Chondrocyte (in vitro differentiated cells): Measurements from ENCODE around the gene FTO. TPM values are rescaled to one million over a fixed set of nuclear protein-coding genes. Genes with fewer than 3 reads are reported as not detected.

Experiments used
- DNase-seq: peaks from one replicate; pipeline ENCODE4 v3.0.0; 2021; ENCODE audit warnings: mixed read lengths, low spot score
- H3K27ac Mint-ChIP-seq: one replicate; pipeline ENCODE4 v1.8.0; 2021; ENCODE audit warnings: mild to moderate bottlenecking, moderate library complexity, mixed read lengths; ENCODE audit not compliant: unreplicated experiment
- H3K27me3 Mint-ChIP-seq: 2 replicates; pipeline ENCODE4 v1.8.0; 2021; ENCODE audit warnings: low read depth, mixed read lengths
- H3K36me3 Mint-ChIP-seq: 2 replicates; pipeline ENCODE4 v1.8.0; 2021; ENCODE audit warnings: low read depth, mixed read lengths
- H3K4me1 Mint-ChIP-seq: 2 replicates; pipeline ENCODE4 v1.8.0; 2021; ENCODE audit warnings: low read depth, mild to moderate bottlenecking, mixed read lengths
- H3K4me3 Mint-ChIP-seq: one replicate; pipeline ENCODE4 v1.8.0; 2021; ENCODE audit warnings: mild to moderate bottlenecking, moderate library complexity, mixed read lengths; ENCODE audit not compliant: unreplicated experiment
- H3K9me3 Mint-ChIP-seq: 2 replicates; pipeline ENCODE4 v1.8.0; 2021; ENCODE audit warnings: low read depth, mixed read lengths
- CTCF ChIP-seq: fragments of 200-600 bp; sonication (generic); IDR thresholded peaks from 2 replicates; pipeline ENCODE4 v1.5.0; 2021; ENCODE audit warnings: antibody characterized with exemption, mild to moderate bottlenecking, moderate library complexity
- total RNA-seq: library from RNA; stranded (reverse); gene quantifications from 3 replicates; pipeline ENCODE4 v1.2.1, GENCODE V29; 2021

The FTO gene
- total RNA-seq, 1 donor from 2014 or later: 85.7 TPM

- Mint-ChIP-seq H3K9me3 (peaks cover 10% of the 10 kb centered on the region), H3K4me3 (no peak overlapping the region), H3K36me3 (peaks cover 3% of the 10 kb centered on the region), H3K4me1 (no peaks in the 10 kb centered on the region), H3K27ac (no peak overlapping the region), H3K27me3 (no peaks in the 10 kb centered on the region)
- TF ChIP-seq CTCF: no peak
- no peak for DNase-seq
These were observed 326.5 kb downstream of the FTO start for GRCh38 chr16:54030451-54030850.

DNA sequence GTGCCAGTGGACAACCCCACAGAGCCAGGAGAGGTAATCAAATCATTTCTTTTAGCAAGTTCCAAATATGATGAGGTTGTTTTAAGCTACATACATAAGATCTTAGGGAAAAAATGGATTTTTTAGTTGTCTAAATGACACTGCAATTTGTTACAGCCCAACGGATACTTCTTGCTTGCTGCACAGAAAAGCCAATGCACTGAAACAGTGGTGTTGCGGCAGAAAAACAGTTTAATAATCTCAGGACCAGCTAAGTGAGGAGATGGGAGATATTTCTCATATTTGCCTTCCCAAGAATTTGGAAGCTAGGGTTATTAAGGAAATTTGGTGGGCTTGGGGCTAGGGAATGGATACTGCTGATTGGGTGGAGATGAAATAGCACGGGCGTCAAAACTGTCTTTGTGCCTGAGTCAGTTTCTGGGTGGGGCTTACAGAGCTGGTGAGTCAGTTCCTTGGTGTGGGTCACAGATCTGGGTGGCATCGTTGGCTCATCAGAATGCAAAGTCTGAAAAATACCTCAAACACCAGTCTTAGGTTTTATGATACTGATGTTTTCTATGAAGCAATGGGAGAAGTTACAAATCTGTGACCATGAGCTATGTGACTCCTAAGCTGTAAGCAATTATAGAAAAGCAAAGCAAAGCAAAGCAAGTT lies 327.3 kb downstream of the FTO start:
- Mint-ChIP-seq H3K4me1 (no peaks in the 10 kb centered on the region), H3K27me3 (no peaks in the 10 kb centered on the region), H3K4me3 (no peak overlapping the region), H3K27ac (no peak overlapping the region), H3K9me3 (peaks cover 10% of the 10 kb centered on the region), H3K36me3 (peaks cover 5% of the 10 kb centered on the region)
- no peak for TF ChIP-seq CTCF
- DNase-seq: no peak

DNA sequence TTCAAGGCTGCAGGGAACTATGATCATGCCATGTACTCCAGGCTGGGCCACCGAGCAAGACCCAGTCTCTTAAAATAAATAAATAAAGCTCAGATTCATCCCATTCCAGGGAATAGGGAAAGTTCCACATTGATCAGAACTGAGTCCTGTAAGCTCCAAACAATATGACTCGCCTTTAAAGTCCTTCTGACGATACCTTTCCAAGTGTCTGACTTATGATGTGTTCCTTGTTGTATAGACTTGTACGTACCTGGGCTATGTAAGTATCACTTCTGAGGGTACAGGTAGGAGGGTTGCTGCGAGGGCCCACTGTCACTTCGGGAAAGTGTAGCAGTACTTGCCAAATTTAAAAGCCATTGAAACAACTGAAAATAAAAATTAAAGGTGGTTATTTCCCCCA lies 329.8 kb downstream of the FTO start:
- DNase-seq: no peak
- Mint-ChIP-seq H3K27me3 (no peaks in the 10 kb centered on the region), H3K4me3 (no peak overlapping the region), H3K9me3 (peaks cover 10% of the 10 kb centered on the region), H3K4me1 (no peaks in the 10 kb centered on the region), H3K36me3 (peaks cover 5% of the 10 kb centered on the region), H3K27ac (no peak overlapping the region)
- TF ChIP-seq CTCF: no peak

DNA sequence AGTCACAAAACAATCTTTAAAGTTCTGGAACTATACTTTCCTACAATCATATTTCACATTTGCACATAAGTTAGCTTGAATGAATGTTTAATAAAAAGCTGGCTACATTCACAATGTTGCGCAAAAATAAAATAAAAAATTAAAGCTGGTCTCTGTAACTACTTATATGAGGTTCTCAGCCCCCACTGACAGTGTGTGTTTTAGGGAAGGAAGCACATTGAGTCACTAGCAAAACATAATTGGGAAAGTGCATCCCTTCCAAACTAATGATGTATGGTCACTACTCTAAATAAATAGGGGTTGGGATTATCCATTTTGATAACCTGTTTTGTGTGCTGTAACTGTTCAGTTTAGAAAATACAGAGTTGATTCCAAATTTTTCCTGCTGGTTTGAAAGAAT lies 330.7 kb downstream of the FTO start:
- no peaks in the 10 kb centered on the region for H3K27me3 Mint-ChIP-seq
- no peak overlapping the region for H3K27ac Mint-ChIP-seq
- no peak overlapping the region for H3K4me3 Mint-ChIP-seq
- DNase-seq: no peak
- H3K4me1 Mint-ChIP-seq: no peaks in the 10 kb centered on the region
- H3K36me3 Mint-ChIP-seq: peaks cover 5% of the 10 kb centered on the region
- no peak for TF ChIP-seq CTCF
- H3K9me3 Mint-ChIP-seq: peaks cover 10% of the 10 kb centered on the region

DNA sequence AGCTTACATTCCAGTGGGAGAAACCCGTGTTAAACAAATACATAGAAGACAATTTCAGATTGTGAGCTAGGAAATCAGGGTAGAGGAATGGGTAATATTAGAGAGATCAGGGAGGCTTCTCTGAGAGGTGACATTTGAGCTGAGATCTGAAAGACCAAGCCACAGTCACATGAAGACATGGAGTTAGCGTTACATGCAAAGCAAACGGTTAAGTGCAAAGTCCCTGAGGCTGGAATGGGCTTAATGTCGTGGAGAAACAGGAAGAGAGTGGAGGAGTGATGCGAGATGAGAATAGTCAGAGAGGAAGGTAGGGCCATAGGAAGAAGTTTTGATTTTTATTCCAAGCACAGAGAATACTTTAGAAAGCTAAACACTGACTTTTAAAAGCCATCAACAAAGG lies 336.5 kb downstream of the FTO start:
- Mint-ChIP-seq H3K27me3 (no peaks in the 10 kb centered on the region), H3K27ac (no peak overlapping the region), H3K4me1 (no peaks in the 10 kb centered on the region), H3K4me3 (no peak overlapping the region), H3K36me3 (peaks cover 8% of the 10 kb centered on the region), H3K9me3 (peaks cover 5% of the 10 kb centered on the region)
- no peak for TF ChIP-seq CTCF
- DNase-seq: no peak
